DOHH2 (cell line): ENCODE results near the gene RCE1.
A peak's percentile ranks its signal among the peaks of the same experiment; 100 is the strongest.

Experiments used
- H3F3A ChIP-seq: fragments of 200-600 bp; sonication (generic), shearing (Covaris generic); 2 replicates; pipeline ENCODE4 v1.6.0; 2016; ENCODE audit warnings: antibody characterized with exemption, mild to moderate bottlenecking; ENCODE audit not compliant: control insufficient read depth, insufficient read depth
- H3K27ac ChIP-seq: fragments of 200-600 bp; sonication (generic); 2 replicates; pipeline ENCODE4 v1.5.1; 2014; ENCODE audit warnings: low read depth, mild to moderate bottlenecking, low read length, moderate library complexity
- H3K27me3 ChIP-seq: fragments of 200-600 bp; sonication (generic); 2 replicates; pipeline ENCODE4 v1.6.1; 2014; ENCODE audit warnings: mild to moderate bottlenecking, low read length, mixed read lengths; ENCODE audit not compliant: control insufficient read depth
- H3K36me3 ChIP-seq: fragments of 200-600 bp; sonication (generic); 2 replicates; pipeline ENCODE4 v1.6.1; 2014; ENCODE audit warnings: mild to moderate bottlenecking, low read length, moderate library complexity, mixed read lengths; ENCODE audit not compliant: control insufficient read depth
- H3K4me1 ChIP-seq: fragments of 200-600 bp; sonication (generic); 2 replicates; pipeline ENCODE4 v1.6.1; 2014; ENCODE audit warnings: mild to moderate bottlenecking, low read length, mixed read lengths; ENCODE audit not compliant: control insufficient read depth
- H3K4me2 ChIP-seq: fragments of 200-600 bp; sonication (generic); 2 replicates; pipeline ENCODE4 v1.6.0; 2014; ENCODE audit warnings: mild to moderate bottlenecking, low read length, moderate library complexity
- H3K4me3 ChIP-seq: fragments of 200-600 bp; sonication (generic); 2 replicates; pipeline ENCODE4 v1.5.1; 2014; ENCODE audit warnings: mild to moderate bottlenecking, low read length, mixed read lengths
- H3K79me2 ChIP-seq: fragments of 200-600 bp; sonication (generic); 2 replicates; pipeline ENCODE4 v1.6.1; 2014; ENCODE audit warnings: mild to moderate bottlenecking, low read length, mixed read lengths; ENCODE audit not compliant: control insufficient read depth
- H3K9me2 ChIP-seq: fragments of 200-600 bp; sonication (generic); replicated peaks from 2 replicates; pipeline ENCODE4 v1.6.1; 2014; ENCODE audit warnings: mild to moderate bottlenecking, low read length, mixed read lengths; ENCODE audit not compliant: control insufficient read depth
- H3K9me3 ChIP-seq: fragments of 200-600 bp; sonication (generic); 2 replicates; pipeline ENCODE4 v1.6.1; 2014; ENCODE audit warnings: antibody characterized with exemption, low read length, mixed read lengths; ENCODE audit not compliant: control insufficient read depth, insufficient read depth
- H4K20me1 ChIP-seq: fragments of 200-600 bp; sonication (generic); 2 replicates; pipeline ENCODE4 v1.6.0; 2014; ENCODE audit warnings: low read depth, mild to moderate bottlenecking, antibody characterized with exemption, low read length, moderate library complexity; ENCODE audit not compliant: control insufficient read depth, insufficient read depth
- CTCF ChIP-seq: fragments of 200-600 bp; sonication (generic); IDR thresholded peaks from one replicate; pipeline ENCODE4 v1.5.1; 2014; ENCODE audit warnings: antibody characterized with exemption, mild to moderate bottlenecking, low read depth, low read length; ENCODE audit not compliant: poor library complexity, severe bottlenecking
- EZH2phosphoT487 ChIP-seq: fragments of 200-600 bp; sonication (generic); IDR thresholded peaks from 2 replicates; pipeline ENCODE4 v1.6.1; 2017; ENCODE audit warnings: borderline replicate concordance, mild to moderate bottlenecking, antibody characterized with exemption, low read length, moderate library complexity, mixed read lengths

Gene RCE1

GRCh38 chr11:66842501-66842895 lies 743 bp upstream of the RCE1 start:
- Histone ChIP-seq H3F3A (peaks cover 12% of the 10 kb centered on the region; the same call in 1 of the 2 replicates), H3K4me1 (peaks cover 34% of the 10 kb centered on the region), H3K9me2 (no peaks in the 10 kb centered on the region), H4K20me1 (peaks cover 2% of the 10 kb centered on the region; the same call in 1 of the 2 replicates), H3K4me2 (peak overlapping the region; percentile 95), H3K4me3 (peak overlapping the region; percentile 80), H3K79me2 (peaks cover 67% of the 10 kb centered on the region), H3K9me3 (no peaks in the 10 kb centered on the region), H3K36me3 (peaks cover 70% of the 10 kb centered on the region), H3K27ac (peak overlapping the region; percentile 80), H3K27me3 (no peaks in the 10 kb centered on the region)
- TF ChIP-seq CTCF, result no peak
- TF ChIP-seq EZH2phosphoT487, result no peak

- Histone ChIP-seq H3K9me3 (no peaks in the 10 kb centered on the region), H3F3A (peaks cover 12% of the 10 kb centered on the region; the same call in 1 of the 2 replicates), H3K4me2 (peak overlapping the region; percentile 95), H3K36me3 (peaks cover 68% of the 10 kb centered on the region), H3K9me2 (no peaks in the 10 kb centered on the region), H3K27me3 (no peaks in the 10 kb centered on the region), H3K79me2 (peaks cover 65% of the 10 kb centered on the region), H3K4me3 (peak overlapping the region; percentile 80), H4K20me1 (peaks cover 2% of the 10 kb centered on the region; the same call in 1 of the 2 replicates), H3K4me1 (peaks cover 34% of the 10 kb centered on the region), H3K27ac (peak overlapping the region; percentile 80)
- TF ChIP-seq EZH2phosphoT487 (no peak), CTCF (no peak)
Measured at GRCh38 chr11:66843776-66844495, 695 bp downstream of the RCE1 start.

GRCh38 chr11:66844496-66845142 lies 1.4 kb downstream of the RCE1 start:
- Histone ChIP-seq H3K9me3 (no peaks in the 10 kb centered on the region), H3K27me3 (no peaks in the 10 kb centered on the region), H4K20me1 (peaks cover 2% of the 10 kb centered on the region; the same call in 1 of the 2 replicates), H3K4me3 (peak overlapping the region; percentile 80), H3K36me3 (peaks cover 61% of the 10 kb centered on the region), H3K79me2 (peaks cover 58% of the 10 kb centered on the region), H3K4me1 (peaks cover 34% of the 10 kb centered on the region), H3K4me2 (peak overlapping the region; percentile 95), H3K9me2 (no peaks in the 10 kb centered on the region), H3K27ac (no peak overlapping the region), H3F3A (peaks cover 8% of the 10 kb centered on the region; the same call in 1 of the 2 replicates)
- TF ChIP-seq EZH2phosphoT487 (no peak), CTCF (no peak)
